Measurements from ENCODE around the gene ZNF804B. TPM values are rescaled to one million over a fixed set of nuclear protein-coding genes. Genes with fewer than 3 reads are reported as not detected.

Gene ZNF804B
- total and polyA plus RNA-seq, 8 donors, result 0.37 TPM; not detected in 7

- no peaks in the 10 kb centered on the region for H3K36me3 ChIP-seq
- no peak for DNase-seq
- WGBS, 5 donors, result 75 to 93% (median 85%) methylated on average over 1 of the region's 1 CpG
- no peak overlapping the region for H3K27ac ChIP-seq
- intact Hi-C loops (cut with DNase I; ENCODE audit: low total_unique reads), result no loop called here
- H3K4me1 ChIP-seq, result no peaks in the 10 kb centered on the region
- no peaks in the 10 kb centered on the region for H3K27me3 ChIP-seq
- peaks cover 0 to 5% (median 4%) of the 10 kb centered on the region in 4 donors for H3K9me3 ChIP-seq
- no peak overlapping the region for H3K4me3 ChIP-seq
- TF ChIP-seq POLR2AphosphoS5 (IDR thresholded peaks at IDR 0.05) (no peak), POLR2A (IDR thresholded peaks at IDR 0.05) (no peak), EP300 (IDR thresholded peaks at IDR 0.05) (no peak), CTCF (IDR thresholded peaks at IDR 0.05) (no peak)
These were observed 109.0 kb downstream of the ZNF804B start for GRCh38 chr7:88868456-88868855.

- H3K4me1 ChIP-seq, result no peaks in the 10 kb centered on the region
- no peak overlapping the region for H3K27ac ChIP-seq
- no peak overlapping the region for H3K4me3 ChIP-seq
- H3K36me3 ChIP-seq, result no peaks in the 10 kb centered on the region
- no peaks in the 10 kb centered on the region for H3K27me3 ChIP-seq
- DNase-seq, result no peak
- TF ChIP-seq POLR2AphosphoS5 (IDR thresholded peaks at IDR 0.05) (no peak), CTCF (IDR thresholded peaks at IDR 0.05) (no peak), EP300 (IDR thresholded peaks at IDR 0.05) (no peak), POLR2A (IDR thresholded peaks at IDR 0.05) (no peak)
- H3K9me3 ChIP-seq, result no peaks in the 10 kb centered on the region
- intact Hi-C loops (cut with DNase I; ENCODE audit: low total_unique reads), result no loop called here
These were observed 121.6 kb downstream of the ZNF804B start for GRCh38 chr7:88881136-88881535.

GRCh38 chr7:88885131-88885530, 125.6 kb downstream of the ZNF804B start:
- Histone ChIP-seq H3K27me3 (no peaks in the 10 kb centered on the region), H3K27ac (no peak overlapping the region), H3K9me3 (no peaks in the 10 kb centered on the region), H3K4me3 (no peak overlapping the region), H3K36me3 (no peaks in the 10 kb centered on the region), H3K4me1 (no peaks in the 10 kb centered on the region)
- DNase-seq, result no peak
- intact Hi-C loops (cut with DNase I; ENCODE audit: low total_unique reads), result no loop called here
- no peak for TF ChIP-seq POLR2AphosphoS5 (IDR thresholded peaks at IDR 0.05)
- 53 to 65% (median 58%) methylated on average over 2 of the region's 2 CpGs for WGBS, 5 donors

- H3K27me3 ChIP-seq, result no peaks in the 10 kb centered on the region
- H3K9me3 ChIP-seq, result no peaks in the 10 kb centered on the region
- DNase-seq, result no peak
- no peak overlapping the region for H3K27ac ChIP-seq
- intact Hi-C loops (cut with DNase I; ENCODE audit: low total_unique reads), result no loop called here
- H3K4me3 ChIP-seq, result no peak overlapping the region
- no peak for TF ChIP-seq POLR2AphosphoS5 (IDR thresholded peaks at IDR 0.05)
- no peak for TF ChIP-seq POLR2A (IDR thresholded peaks at IDR 0.05)
- no peak for TF ChIP-seq CTCF (IDR thresholded peaks at IDR 0.05)
- no peak for TF ChIP-seq EP300 (IDR thresholded peaks at IDR 0.05)
- H3K4me1 ChIP-seq, result no peaks in the 10 kb centered on the region
- H3K36me3 ChIP-seq, result no peaks in the 10 kb centered on the region
- WGBS, 5 donors, result 61 to 82% (median 74%) methylated on average over 3 of the region's 3 CpGs
These were observed 129.2 kb downstream of the ZNF804B start for GRCh38 chr7:88888684-88889083.

GRCh38 chr7:88910516-88910915, 151.0 kb downstream of the ZNF804B start:
- H3K27ac ChIP-seq, result no peak overlapping the region
- no peaks in the 10 kb centered on the region for H3K4me1 ChIP-seq
- 87 to 96% (median 94%) methylated on average over 2 of the region's 2 CpGs for WGBS, 5 donors
- H3K9me3 ChIP-seq, result no peaks in the 10 kb centered on the region
- TF ChIP-seq POLR2A (IDR thresholded peaks at IDR 0.05), result no peak
- no peak for TF ChIP-seq CTCF (IDR thresholded peaks at IDR 0.05)
- no peak for TF ChIP-seq EP300 (IDR thresholded peaks at IDR 0.05)
- TF ChIP-seq POLR2AphosphoS5 (IDR thresholded peaks at IDR 0.05), result no peak
- no peaks in the 10 kb centered on the region for H3K36me3 ChIP-seq
- H3K27me3 ChIP-seq, result no peaks in the 10 kb centered on the region
- no peak overlapping the region for H3K4me3 ChIP-seq
- DNase-seq, result no peak
- intact Hi-C loops (cut with DNase I; ENCODE audit: low total_unique reads), result no loop called here
